NK-92 treated with Interleukin-12 subunit alpha and Interleukin-12 subunit beta, amount 100 ng/mL, for 24 hours (cell line): ENCODE measurements around the gene GRHL1.

Source experiments
- DNase-seq: peaks from one replicate; lab custom pipeline; 2025; lab: John Stamatoyannopoulos, UW

Gene GRHL1

DNA sequence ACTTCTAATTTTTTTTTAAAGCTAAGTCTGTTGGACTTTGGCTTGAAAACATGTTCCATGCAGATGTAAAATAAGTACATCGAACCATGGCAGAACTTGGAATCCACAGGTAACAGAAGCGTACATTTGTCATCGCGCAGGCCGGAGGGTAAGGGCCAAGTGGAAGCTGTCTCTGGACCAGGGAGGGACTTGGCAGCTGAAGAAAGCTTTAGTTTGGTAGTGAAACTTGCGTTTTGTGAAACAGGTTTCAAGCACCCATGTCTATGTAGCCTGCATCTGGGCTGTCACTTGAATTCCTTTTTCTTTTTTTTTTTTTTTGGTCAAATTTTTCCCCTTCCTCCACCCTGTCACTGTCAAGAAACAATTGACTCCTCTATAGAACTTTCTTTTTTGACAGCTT lies 20.4 kb downstream of the GRHL1 start:
- no peak for DNase-seq

GRCh38 chr2:9972621-9973479 lies 21.4 kb downstream of the GRHL1 start:
- DNase-seq = no peak

DNA sequence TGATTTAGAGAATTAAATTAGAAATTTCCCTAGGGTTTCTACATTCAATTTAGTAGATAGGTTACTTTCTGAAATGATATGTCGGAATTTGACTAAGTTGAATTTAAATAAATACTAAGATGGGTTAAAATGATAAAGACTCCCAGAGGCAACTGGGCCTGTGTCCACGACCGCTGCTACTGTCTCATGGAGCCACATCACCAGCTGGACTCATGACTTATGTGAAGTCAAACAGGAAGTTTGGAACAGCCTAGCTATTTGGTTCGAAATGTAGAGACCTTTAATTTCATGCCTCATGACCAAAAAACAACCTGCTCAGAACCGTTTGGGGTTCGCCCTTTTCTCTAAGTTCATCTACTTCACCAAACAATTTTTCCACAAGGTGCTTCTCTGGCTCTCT lies 22.2 kb downstream of the GRHL1 start:
- DNase-seq = no peak

GRCh38 chr2:9974343-9974742 lies 22.9 kb downstream of the GRHL1 start:
- DNase-seq = no peak

- no peak for DNase-seq
These were observed 23.8 kb downstream of the GRHL1 start for GRCh38 chr2:9975328-9975727.

- no peak for DNase-seq
These were observed 24.4 kb downstream of the GRHL1 start for GRCh38 chr2:9975805-9976447.

DNA sequence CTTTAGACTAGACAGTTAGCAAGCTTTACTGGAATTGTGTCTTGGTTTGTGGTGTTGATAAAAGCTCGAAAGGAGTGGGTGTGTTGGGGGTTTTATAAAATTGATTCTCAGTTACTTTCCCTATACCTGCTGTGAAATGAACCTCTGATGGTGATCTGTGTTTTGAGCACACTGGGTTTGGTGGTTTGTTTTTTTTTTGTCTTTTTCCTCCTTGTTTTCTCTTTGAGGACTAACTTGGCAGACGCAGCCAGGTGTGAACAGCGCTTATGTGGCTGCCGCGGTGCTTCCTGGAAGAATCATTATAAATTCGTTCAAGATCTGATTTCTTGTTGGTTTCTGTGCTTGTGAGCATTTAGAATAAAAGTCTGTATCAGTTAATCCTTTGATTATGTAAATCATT lies 28.5 kb downstream of the GRHL1 start:
- no peak for DNase-seq

GRCh38 chr2:9980520-9980919 lies 29.0 kb downstream of the GRHL1 start:
- no peak for DNase-seq

- DNase-seq = no peak
These were observed 30.2 kb downstream of the GRHL1 start for GRCh38 chr2:9981655-9982054.

- DNase-seq = no peak
These were observed 30.8 kb downstream of the GRHL1 start for GRCh38 chr2:9982248-9982647.

GRCh38 chr2:9982891-9983290 lies 31.4 kb downstream of the GRHL1 start:
- no peak for DNase-seq

DNA sequence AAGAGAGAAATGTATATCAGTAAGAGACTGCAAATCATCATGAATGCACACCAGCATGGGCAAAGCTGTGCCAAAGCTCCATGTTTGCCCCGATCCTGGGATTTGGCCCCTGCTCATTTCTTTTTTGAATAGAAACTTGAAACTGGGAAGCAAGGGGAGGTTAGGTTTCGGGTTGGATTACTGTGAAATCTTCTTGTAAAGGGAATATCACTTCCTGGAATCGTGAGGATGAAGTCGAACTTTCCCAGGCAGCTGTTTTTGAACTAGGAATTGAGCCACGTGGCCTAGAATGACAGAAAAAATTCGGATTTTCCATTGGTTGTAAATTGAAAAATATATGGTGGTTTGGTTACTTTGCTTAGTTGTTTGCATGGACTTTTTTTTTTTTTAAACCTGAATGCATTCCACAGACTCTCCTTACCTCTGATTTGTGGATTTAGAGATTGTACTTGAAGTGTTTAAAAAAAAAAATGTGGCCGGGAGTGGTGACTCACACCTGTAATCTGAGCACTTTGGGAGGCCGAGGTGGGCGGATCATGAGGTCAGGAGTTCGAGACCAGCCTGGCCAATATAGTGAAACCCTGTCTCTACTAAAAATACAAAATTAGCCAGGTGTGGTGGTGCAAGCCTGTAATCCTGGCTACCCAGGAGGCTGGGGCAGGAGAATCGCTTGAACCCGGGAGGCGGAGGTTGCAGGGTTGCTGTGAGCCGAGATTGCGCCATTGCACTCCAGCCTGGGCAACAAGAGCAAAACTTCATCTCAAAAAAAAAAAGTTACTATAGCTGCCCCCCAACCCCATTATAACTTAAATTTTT lies 32.1 kb downstream of the GRHL1 start:
- no peak for DNase-seq

DNA sequence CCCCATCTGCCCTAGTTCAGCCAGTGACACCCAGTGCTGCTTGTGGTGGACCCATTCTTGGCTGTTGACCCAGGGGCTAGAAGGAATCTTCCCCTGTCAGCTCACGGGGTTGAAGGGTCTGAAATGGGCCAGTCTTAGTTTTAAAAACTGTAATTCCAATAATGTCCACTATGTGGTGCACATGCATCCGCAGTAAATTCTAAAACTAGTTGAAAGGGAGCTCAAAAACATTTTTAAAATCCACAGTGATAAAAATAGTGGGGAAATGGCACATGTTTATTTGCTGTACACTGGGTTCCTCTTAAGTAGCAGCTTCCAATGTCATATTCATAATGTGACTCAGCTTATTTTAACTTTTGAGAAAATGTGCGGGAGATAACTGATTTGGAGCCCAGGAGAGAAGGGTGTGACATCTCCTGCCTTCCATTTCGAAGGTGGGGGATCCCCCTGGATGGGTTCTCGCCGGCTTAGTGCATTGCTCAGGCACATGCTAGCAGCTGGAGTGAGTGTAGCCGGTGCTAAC lies 32.8 kb downstream of the GRHL1 start:
- no peak for DNase-seq

- no peak for DNase-seq
These were observed 33.5 kb downstream of the GRHL1 start for GRCh38 chr2:9984871-9985480.

- DNase-seq = no peak
These were observed 34.2 kb downstream of the GRHL1 start for GRCh38 chr2:9985531-9986328.

GRCh38 chr2:9988320-9988719 lies 36.8 kb downstream of the GRHL1 start:
- DNase-seq = no peak

DNA sequence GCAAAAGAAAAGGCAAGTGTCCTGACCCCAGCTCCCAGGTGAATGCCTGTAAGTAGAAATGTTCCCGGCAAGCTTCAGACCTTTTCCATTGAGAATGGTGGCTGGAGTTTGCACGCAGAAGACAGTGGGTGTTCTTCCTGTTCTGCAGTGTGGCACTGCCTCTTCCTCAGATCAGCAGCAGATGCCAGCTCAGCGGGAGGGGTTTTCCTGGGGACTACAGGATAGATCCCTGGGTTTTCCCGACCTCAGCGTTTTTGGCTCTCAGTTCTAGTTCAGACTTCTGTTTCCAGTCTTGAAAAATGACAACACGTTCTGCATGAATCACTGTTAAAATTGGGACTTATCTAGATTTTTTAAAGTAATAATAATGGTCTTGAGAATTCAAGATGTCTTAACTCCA lies 39.2 kb downstream of the GRHL1 start:
- DNase-seq = no peak

DNA sequence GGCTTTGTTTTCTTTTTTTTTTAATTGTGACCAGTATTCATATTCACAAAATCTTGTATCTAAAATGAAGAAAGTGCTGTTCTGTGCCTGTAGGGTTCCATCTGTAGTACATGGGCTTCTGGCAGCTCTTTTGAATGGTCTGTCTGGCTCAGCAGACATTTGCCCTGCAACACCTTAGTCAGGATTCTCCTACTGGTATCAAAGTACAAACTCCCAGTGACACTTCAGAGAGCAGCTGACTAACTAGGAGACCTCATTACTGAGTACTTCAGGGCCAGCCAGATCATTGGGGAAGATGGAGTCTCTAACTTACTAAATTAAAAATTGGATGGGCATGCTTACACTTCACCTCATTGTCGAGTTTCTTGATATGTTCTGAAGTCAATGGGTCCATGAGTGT lies 39.7 kb downstream of the GRHL1 start:
- no peak for DNase-seq

DNA sequence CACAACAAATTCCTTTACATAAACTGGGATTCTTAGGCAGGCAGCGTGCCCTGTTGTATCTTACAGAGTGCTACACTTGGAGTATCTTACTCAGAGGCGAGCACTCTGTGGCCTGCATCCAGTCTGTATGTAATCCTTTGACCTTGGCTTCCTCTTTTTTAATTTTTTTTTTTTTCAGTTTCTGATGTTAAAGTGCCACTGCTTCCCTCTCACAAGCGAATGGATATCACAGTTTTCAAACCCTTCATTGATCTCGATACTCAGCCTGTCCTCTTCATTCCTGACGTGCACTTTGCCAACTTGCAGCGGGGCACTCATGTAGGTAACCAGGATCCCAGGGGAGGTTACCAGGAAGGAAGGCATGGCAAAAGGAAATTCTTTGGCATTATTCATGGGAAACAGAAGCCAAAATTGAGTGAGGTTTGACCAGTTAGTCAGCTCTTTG lies 40.4 kb downstream of the GRHL1 start:
- DNase-seq = no peak

DNA sequence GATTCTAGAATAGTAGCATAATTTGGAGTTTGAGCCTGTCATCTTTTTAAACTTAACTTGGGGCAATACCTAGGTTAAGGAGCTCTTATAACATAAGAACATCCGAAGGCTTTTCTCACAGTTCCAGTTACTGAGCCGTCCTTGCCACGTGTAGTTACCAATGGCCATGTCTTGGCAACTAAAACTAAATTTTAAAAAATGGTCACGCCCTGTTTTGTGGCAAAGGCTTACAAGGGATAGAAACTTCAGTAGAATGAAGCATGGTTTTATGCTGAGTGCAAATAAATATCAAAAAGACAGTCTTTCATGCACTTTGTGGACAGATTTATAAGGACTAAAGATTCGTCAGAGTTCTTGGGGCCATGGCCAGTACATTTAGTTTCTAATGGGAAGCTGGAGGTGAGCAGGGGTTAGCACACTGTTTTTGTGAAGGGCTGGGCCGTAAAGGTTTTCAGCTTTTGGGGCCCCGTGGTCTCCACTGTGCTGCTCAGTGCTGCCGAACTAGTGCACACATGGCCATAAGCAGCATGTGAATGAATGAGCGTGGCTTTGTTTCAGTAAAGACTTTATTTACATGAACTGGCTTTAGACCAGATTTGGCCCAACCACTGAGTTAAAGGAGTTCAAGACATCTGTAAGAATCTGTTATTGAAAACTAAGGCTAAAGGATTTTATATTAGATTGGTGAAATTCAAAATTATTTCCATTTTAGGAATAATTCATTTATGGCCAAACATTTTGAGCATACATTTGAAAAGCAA lies 41.1 kb downstream of the GRHL1 start:
- DNase-seq = no peak
